ENCODE data around the gene TAF3. TPM values are rescaled to one million over a fixed set of nuclear protein-coding genes. Genes with fewer than 3 reads are reported as not detected.

Gene TAF3
- total RNA-seq, 1 donor from 2014 or later, result 6.2 TPM

- Mint-ChIP-seq H3K9me3 (ENCODE audit: low read depth) (no peaks in the 10 kb centered on the region), H3K36me3 (ENCODE audit: low read depth) (peaks cover 2% of the 10 kb centered on the region), H3K27me3 (ENCODE audit: low read depth) (no peaks in the 10 kb centered on the region), H3K4me1 (ENCODE audit: low read depth) (peaks cover 21% of the 10 kb centered on the region), H3K27ac (ENCODE audit: unreplicated experiment) (no peak overlapping the region), H3K4me3 (ENCODE audit: unreplicated experiment) (no peak overlapping the region)
- DNase-seq (ENCODE audit: low spot score), result no peak
- TF ChIP-seq, protein P1, sequence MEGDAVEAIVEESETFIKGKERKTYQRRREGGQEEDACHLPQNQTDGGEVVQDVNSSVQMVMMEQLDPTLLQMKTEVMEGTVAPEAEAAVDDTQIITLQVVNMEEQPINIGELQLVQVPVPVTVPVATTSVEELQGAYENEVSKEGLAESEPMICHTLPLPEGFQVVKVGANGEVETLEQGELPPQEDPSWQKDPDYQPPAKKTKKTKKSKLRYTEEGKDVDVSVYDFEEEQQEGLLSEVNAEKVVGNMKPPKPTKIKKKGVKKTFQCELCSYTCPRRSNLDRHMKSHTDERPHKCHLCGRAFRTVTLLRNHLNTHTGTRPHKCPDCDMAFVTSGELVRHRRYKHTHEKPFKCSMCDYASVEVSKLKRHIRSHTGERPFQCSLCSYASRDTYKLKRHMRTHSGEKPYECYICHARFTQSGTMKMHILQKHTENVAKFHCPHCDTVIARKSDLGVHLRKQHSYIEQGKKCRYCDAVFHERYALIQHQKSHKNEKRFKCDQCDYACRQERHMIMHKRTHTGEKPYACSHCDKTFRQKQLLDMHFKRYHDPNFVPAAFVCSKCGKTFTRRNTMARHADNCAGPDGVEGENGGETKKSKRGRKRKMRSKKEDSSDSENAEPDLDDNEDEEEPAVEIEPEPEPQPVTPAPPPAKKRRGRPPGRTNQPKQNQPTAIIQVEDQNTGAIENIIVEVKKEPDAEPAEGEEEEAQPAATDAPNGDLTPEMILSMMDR (IDR thresholded peaks at IDR 0.05), result no peak
Measured at GRCh38 chr10:7945034-7945433, 126.7 kb downstream of the TAF3 start.

DNA sequence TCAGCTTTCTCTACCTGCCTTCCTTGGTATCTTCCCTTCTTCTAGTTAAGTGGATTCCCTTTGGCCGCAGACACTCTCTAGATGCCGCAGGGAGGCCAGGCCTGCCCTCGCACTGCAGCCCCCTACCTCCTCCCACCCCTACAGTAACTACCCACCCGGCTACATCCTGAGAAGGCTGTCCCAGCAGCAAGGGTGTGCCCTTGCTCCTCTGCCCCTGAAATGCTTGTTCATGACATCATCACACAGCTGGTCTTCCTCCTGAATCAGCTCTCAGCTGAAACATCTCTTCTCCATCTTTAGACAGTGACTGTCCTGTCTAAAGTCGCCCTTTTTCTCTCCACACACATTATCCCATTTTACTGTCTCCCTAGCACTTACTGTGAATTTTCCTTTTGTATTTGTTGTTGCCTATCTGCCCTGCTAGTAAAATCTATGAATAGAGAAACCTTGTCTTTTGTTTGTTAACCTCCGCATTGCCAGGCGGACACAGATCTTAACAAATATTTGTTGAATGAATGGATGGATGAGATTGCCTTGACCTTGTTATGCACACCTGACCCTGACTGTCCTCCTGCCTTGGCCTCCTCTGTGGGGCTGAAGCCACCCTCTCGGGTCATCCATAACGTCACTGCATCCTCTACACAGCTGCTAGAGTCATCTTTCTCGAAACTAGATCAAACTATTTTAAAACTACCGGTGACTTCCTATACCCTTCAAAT is 127.3 kb downstream of the TAF3 start:
- H3K27me3 Mint-ChIP-seq (ENCODE audit: low read depth), result no peaks in the 10 kb centered on the region
- DNase-seq (ENCODE audit: low spot score), result no peak
- H3K27ac Mint-ChIP-seq (ENCODE audit: unreplicated experiment), result no peak overlapping the region
- H3K4me3 Mint-ChIP-seq (ENCODE audit: unreplicated experiment), result no peak overlapping the region
- TF ChIP-seq, protein P1 (IDR thresholded peaks at IDR 0.05), result no peak
- no peaks in the 10 kb centered on the region for H3K9me3 Mint-ChIP-seq (ENCODE audit: low read depth)
- peaks cover 2% of the 10 kb centered on the region for H3K36me3 Mint-ChIP-seq (ENCODE audit: low read depth)
- peaks cover 21% of the 10 kb centered on the region for H3K4me1 Mint-ChIP-seq (ENCODE audit: low read depth)

GRCh38 chr10:7948371-7949000 is 130.2 kb downstream of the TAF3 start:
- H3K27me3 Mint-ChIP-seq (ENCODE audit: low read depth), result no peaks in the 10 kb centered on the region
- H3K4me1 Mint-ChIP-seq (ENCODE audit: low read depth), result peaks cover 26% of the 10 kb centered on the region
- H3K27ac Mint-ChIP-seq (ENCODE audit: unreplicated experiment), result peak overlapping the region; percentile 32
- H3K4me3 Mint-ChIP-seq (ENCODE audit: unreplicated experiment), result no peak overlapping the region
- TF ChIP-seq, protein P1 (IDR thresholded peaks at IDR 0.05), result no peak
- no peak for DNase-seq (ENCODE audit: low spot score)
- peaks cover 2% of the 10 kb centered on the region for H3K9me3 Mint-ChIP-seq (ENCODE audit: low read depth)
- no peaks in the 10 kb centered on the region for H3K36me3 Mint-ChIP-seq (ENCODE audit: low read depth)

DNA sequence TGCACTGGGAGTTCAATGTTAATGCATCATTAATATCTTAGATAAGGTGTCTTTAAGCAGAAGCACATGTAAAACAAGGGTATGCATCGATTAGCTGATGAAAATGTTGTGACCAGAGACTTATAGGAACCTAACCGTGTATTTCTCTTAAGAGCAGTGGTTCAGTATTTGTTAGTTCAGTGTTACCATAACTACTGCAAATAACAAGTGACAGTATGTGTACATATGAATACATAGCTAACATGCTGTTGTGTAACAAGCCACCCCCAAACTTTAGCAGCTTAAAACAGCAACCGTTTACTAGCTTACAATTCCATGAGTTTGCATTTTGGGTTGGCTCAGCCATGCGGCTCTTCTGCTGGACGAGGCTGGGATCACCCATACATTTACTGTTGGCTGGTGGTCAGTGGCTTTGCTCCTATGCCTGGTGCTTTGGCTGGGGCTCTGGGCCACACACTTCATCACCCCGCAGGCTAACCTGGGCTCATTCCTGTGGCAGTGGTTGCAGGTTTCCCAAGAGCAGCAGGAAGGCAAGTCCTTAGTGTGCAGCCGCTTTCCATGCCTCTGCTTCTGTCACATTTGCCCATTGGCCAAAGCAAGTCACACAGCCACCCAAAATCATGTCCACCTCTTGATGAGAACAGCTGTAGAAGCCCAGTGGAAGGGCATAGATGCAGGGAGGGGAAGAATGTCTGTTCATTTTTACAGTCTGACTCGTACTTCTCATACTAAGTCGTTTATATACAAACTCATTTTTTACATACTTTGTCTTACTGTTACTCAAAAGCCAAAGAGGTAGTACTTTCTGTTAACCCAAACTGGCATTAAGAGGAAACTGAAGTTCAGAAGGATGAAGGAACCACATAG is 132.9 kb downstream of the TAF3 start:
- Mint-ChIP-seq H3K9me3 (ENCODE audit: low read depth) (peaks cover 2% of the 10 kb centered on the region), H3K4me3 (ENCODE audit: unreplicated experiment) (no peak overlapping the region)
- TF ChIP-seq, protein P1 (IDR thresholded peaks at IDR 0.05), result no peak

GRCh38 chr10:7952266-7952665 is 134.0 kb downstream of the TAF3 start:
- Mint-ChIP-seq H3K9me3 (ENCODE audit: low read depth) (peaks cover 2% of the 10 kb centered on the region), H3K36me3 (ENCODE audit: low read depth) (no peaks in the 10 kb centered on the region), H3K27me3 (ENCODE audit: low read depth) (no peaks in the 10 kb centered on the region), H3K27ac (ENCODE audit: unreplicated experiment) (no peak overlapping the region), H3K4me3 (ENCODE audit: unreplicated experiment) (no peak overlapping the region), H3K4me1 (ENCODE audit: low read depth) (peaks cover 34% of the 10 kb centered on the region)
- TF ChIP-seq, protein P1 (IDR thresholded peaks at IDR 0.05), result no peak
- DNase-seq (ENCODE audit: low spot score), result no peak

More for the DNA sequence above, 132.9 kb downstream of the TAF3 start:
- no peak for DNase-seq (ENCODE audit: low spot score)
- peaks cover 25% of the 10 kb centered on the region for H3K4me1 Mint-ChIP-seq (ENCODE audit: low read depth)
- H3K27me3 Mint-ChIP-seq (ENCODE audit: low read depth), result no peaks in the 10 kb centered on the region
- H3K36me3 Mint-ChIP-seq (ENCODE audit: low read depth), result no peaks in the 10 kb centered on the region
- no peak overlapping the region for H3K27ac Mint-ChIP-seq (ENCODE audit: unreplicated experiment)

Data from chondrocyte (in vitro differentiated cells).